RWPE2 (cell line): ENCODE results near the gene DAZAP2.
"Not testable (repeated sequence)": the region's sequence is repeated elsewhere in the genome, so short reads cannot be mapped to it uniquely, and the experiment has no call there.

Experiments used
- ATAC-seq: fragments of 200-7000 bp; cut with Tn5 transposase; 3 replicates; pipeline ENCODE4 v1.9.1; 2021; ENCODE audit warnings: low read depth
- DNase-seq: peaks from one replicate; pipeline ENCODE4 v3.0.0-alpha.2; 2020; ENCODE audit warnings: low spot score
- H3K27ac ChIP-seq: fragments of 450-650 bp; 2 replicates; pipeline ENCODE4 v1.5.1; 2017; ENCODE audit warnings: mild to moderate bottlenecking; ENCODE audit not compliant: poor library complexity, severe bottlenecking
- H3K27me3 ChIP-seq: fragments of 250-450 bp; sonication (Bioruptor Pico); 2 replicates; pipeline ENCODE4 v1.5.1; 2021; ENCODE audit warnings: mild to moderate bottlenecking, moderate library complexity; ENCODE audit not compliant: insufficient read depth, poor library complexity, severe bottlenecking
- H3K36me3 ChIP-seq: fragments of 250-450 bp; sonication (Bioruptor Pico); 2 replicates; pipeline ENCODE4 v1.5.1; 2020; ENCODE audit warnings: low read depth, mild to moderate bottlenecking, moderate library complexity
- H3K4me1 ChIP-seq: fragments of 250-450 bp; sonication (Bioruptor Pico); 2 replicates; pipeline ENCODE4 v1.5.1; 2021; ENCODE audit warnings: mild to moderate bottlenecking, moderate library complexity; ENCODE audit not compliant: insufficient read depth, poor library complexity, severe bottlenecking
- H3K4me3 ChIP-seq: fragments of 250-450 bp; sonication (Bioruptor Pico); 2 replicates; pipeline ENCODE4 v1.5.1; 2021; ENCODE audit warnings: mild to moderate bottlenecking, moderate library complexity; ENCODE audit not compliant: severe bottlenecking
- H3K9me3 ChIP-seq: fragments of 250-450 bp; sonication (Bioruptor Pico); 2 replicates; pipeline ENCODE4 v1.5.1; 2021; ENCODE audit warnings: mild to moderate bottlenecking, moderate library complexity; ENCODE audit not compliant: severe bottlenecking
- CTCF ChIP-seq: fragments of 450-650 bp; IDR thresholded peaks from one replicate; pipeline ENCODE4 v1.5.1; 2017; ENCODE audit warnings: mild to moderate bottlenecking, moderate library complexity; ENCODE audit not compliant: poor library complexity, severe bottlenecking

DAZAP2 gene

GRCh38 chr12:51254536-51254935, 15.9 kb downstream of the DAZAP2 start:
- H3K27me3 ChIP-seq: no peaks in the 10 kb centered on the region
- DNase-seq (no peak), ATAC-seq (no peak)
- no peak for TF ChIP-seq CTCF
- no peaks in the 10 kb centered on the region for H3K36me3 ChIP-seq
- no peaks in the 10 kb centered on the region for H3K4me1 ChIP-seq
- no peak overlapping the region for H3K27ac ChIP-seq
- H3K9me3 ChIP-seq: no peaks in the 10 kb centered on the region
- no peak overlapping the region for H3K4me3 ChIP-seq

GRCh38 chr12:51259600-51259999, 21.0 kb downstream of the DAZAP2 start:
- not testable (repeated sequence) for H3K4me1 ChIP-seq, H3K4me3 ChIP-seq, H3K27me3 ChIP-seq, H3K9me3 ChIP-seq, H3K36me3 ChIP-seq, H3K27ac ChIP-seq, DNase-seq, ATAC-seq

- Histone ChIP-seq H3K4me3 (no peak overlapping the region), H3K36me3 (peaks cover 14% of the 10 kb centered on the region; the same call in 1 of the 2 replicates), H3K4me1 (peaks cover 7% of the 10 kb centered on the region), H3K27ac (no peak overlapping the region), H3K27me3 (no peaks in the 10 kb centered on the region), H3K9me3 (no peaks in the 10 kb centered on the region)
- DNase-seq (no peak), ATAC-seq (peak; percentile 66; the same call in 2 of the 3 replicates)
- peak; percentile 45 for TF ChIP-seq CTCF
Measured at GRCh38 chr12:51262758-51263177, 24.1 kb downstream of the DAZAP2 start.

- H3K27ac ChIP-seq: no peak overlapping the region
- ATAC-seq: no peak
Measured at GRCh38 chr12:51263341-51263740, 24.7 kb downstream of the DAZAP2 start.

GRCh38 chr12:51264297-51264696, 25.7 kb downstream of the DAZAP2 start:
- TF ChIP-seq CTCF: no peak
- Histone ChIP-seq H3K27me3 (no peaks in the 10 kb centered on the region), H3K36me3 (peaks cover 14% of the 10 kb centered on the region; the same call in 1 of the 2 replicates), H3K4me3 (no peak overlapping the region), H3K4me1 (peaks cover 12% of the 10 kb centered on the region), H3K27ac (no peak overlapping the region), H3K9me3 (no peaks in the 10 kb centered on the region)
- ATAC-seq (no peak), DNase-seq (no peak)

More at GRCh38 chr12:51263341-51263740, 24.7 kb downstream of the DAZAP2 start:
- TF ChIP-seq CTCF: no peak
- Histone ChIP-seq H3K9me3 (no peaks in the 10 kb centered on the region), H3K4me3 (no peak overlapping the region), H3K4me1 (peaks cover 7% of the 10 kb centered on the region), H3K36me3 (peaks cover 14% of the 10 kb centered on the region; the same call in 1 of the 2 replicates), H3K27me3 (no peaks in the 10 kb centered on the region)
- DNase-seq: no peak
